ENCODE data around the gene WSB2.

Gene WSB2

DNA sequence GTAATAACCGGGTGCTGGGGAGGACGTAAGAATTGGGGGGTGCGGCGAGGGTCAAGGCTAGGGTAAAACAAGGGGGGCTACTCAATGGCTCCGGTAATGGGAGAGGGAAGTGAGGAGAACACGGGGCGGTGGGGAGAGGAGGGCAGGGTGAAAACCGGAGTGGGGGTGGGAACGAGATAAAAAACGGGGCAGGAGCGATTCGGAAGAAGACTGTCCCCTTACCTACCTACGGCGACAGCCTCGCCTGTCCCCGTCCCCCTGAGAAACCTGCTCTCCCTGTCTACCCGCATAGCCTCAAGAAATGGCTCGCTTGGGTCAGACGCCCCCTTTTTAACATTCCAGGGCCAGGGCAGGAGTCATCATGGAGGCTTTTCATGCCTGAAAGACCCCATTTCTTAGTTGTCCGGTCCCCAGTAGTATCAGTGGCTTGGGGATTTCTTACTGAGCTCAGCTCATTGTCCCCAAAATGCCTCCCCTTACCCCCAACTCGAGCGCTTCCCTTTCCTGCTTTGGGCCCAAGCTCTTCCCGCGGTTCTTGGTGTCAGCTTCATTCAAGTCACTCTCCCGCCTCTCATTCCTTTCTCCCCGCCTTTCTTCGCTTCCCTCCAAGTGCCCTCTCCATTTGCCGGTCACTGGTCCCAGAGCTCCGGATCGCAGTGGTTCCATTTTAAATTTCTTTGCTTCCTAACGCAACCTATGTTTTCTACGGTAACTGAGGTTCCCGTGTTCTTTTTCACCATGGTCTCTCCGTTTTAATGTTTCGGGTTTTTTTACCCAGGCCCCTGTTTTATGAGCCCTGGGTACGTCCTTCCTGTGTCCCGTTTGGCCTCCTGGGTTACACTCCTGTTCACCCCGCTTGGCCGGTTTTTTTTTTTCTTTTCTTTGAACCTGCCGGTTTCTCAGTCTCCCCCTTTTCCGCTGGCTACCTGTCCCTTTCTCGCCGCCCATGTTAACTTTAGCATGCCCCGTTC is 1.2 kb upstream of the WSB2 start:
- DNase-seq = peak; percentile 25 to 34

DNA sequence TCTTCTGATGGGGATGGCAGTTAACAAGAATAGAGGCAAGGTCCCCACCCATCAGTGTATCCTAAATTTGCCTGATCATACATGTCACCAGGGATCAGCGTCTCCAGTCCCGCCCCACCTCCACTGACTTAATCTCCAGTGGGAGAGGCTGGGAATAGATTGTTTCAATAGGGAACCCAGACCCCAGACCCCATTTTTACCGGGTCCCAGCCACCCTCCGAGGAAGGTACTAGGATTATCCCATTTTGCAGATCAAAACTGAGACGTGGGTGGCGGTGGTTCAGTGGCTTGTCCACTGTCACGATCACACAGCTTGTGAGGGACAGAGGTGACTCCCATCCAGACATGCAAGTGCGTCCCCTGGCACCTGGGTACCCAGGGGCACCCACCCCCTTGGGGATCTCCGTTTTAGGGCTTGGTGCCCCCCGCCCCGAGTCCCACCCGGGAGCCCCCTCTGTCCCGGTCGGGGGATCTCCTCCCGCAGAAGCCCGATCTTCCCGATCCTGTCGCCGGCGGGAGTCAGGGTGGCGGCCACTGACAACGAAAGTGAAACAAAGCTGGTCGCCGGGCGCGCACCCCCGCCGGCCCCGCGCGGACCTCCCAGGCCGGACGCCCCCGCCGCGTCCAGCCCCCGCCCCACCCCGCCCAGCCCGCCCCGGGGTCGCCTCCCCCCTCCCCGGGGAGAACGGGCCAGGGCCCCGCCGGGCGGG is 523 bp downstream of the WSB2 start:
- DNase-seq = peak; percentile 36 to 38

DNA sequence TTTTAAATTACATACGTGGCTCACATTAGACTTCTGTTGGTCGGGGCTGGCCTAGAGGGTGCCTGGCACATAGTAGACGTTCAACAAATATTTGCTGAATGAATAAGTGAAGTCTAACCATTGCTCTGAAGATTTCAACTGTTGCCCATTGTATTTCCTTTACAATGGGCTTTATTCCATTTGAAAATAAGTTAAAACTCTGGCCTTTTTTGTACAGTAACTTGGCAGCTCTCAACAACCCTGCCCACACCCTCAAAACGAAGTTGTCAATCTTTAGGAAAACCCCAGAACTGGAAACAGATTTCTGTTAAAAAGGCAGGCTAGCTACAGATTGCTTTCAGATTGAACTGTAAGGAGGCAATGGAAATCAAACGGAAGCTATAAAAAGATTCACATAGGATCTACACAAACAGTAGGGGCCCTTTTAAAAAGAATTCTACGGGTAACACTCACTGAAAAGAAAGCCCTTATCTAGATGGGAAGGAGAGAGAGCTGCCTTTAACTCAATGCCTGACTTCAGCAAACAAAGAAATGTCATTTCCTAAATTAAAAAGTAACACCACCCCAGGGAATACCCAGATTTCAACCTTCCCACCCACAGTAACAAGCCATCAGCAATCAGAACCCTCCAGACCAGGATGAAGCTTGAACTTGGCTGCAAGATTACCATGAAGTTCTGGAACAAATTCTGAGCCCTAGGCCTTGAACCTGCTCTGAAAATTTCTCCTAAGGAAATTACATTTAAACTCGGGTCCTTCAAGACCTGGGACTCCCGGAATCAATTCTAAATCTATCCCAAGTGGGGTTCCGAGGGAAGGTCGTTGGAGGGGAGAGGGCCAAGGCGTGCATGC is 1.4 kb downstream of the WSB2 start:
- DNase-seq = no peak

- DNase-seq = no peak
These were observed 2.1 kb downstream of the WSB2 start for GRCh38 chr12:118058881-118059280.

DNA sequence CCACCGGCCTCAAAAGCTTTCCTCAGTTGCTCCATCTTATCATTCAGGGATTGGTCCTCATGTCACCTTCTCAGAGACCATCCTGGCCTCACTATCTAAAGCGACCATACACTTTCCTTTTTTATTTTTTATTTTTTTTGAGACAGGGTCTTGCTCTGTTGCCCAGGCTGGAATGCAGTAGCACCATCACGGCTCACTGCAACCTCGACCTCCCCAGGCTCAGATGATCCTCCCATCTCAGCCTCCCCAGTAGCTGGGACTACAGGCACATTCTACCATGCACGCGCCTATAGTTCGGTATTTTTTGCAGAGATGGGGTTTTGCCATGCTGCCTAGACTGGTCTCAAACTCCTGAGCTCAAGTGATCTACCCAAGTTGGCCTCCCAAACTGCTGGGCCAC is 2.8 kb downstream of the WSB2 start:
- no peak for DNase-seq

DNA sequence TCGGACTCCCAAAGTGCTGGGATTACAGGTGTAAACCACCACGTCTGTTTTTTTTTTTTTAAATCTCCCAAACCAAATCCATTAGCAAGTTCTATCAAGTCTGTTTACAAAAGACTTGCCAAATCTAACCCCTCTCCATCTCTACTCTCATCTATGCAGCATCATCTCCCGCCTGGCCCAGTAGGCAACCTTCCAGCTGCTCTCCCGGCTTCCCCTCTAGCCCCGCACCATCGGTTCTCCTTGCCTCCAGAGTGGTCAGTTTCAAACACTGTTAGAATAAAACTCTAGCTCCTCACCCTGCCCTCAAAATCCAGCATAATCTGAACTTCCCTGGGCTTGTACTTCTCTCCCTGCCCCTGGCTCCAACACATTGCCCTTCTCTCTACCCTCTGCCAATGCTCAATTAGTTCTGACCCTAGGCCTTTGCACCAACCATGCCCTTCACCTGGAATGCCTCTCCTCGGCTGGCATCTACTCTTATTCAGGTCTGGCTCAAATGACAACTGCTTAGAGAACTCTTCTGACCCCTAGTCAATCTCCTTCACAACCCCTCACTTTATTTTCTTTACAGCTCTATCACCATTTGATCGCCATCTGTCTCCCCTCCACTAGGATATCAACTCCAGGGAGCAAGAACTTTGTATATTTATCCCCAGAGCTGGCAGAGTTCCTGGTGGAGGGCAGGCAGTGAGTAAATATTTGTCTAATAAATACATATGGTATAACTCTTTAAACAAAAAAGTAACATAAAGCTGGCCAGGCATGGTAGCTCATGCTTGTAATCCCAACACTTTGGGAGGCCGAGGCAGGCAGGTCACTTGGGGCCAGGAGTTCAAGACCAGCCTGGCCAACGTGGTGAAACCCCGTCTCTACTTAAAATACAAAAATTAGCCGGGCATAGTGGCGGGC is 4.9 kb downstream of the WSB2 start:
- no peak for DNase-seq

DNA sequence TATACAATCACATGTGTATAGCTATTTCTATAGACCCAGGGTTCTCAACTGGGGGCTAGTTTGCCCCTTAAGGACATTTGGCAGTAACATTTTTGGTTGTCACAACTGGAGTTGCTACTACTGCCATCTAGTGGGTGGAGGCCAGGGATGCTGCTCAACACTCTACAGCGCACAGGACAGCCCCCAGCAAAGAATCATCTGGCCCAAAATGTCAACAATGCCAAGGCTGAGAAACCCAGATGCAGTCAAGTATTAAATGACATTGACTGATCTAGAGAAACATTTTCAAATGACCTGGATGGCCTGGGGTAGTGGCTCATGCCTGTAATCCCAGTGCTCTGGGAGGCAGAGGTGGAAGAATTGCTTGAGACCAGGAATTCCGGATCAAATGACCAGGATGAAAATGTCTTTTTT is 5.8 kb downstream of the WSB2 start:
- peak; percentile 75 to 78 for DNase-seq

DNA sequence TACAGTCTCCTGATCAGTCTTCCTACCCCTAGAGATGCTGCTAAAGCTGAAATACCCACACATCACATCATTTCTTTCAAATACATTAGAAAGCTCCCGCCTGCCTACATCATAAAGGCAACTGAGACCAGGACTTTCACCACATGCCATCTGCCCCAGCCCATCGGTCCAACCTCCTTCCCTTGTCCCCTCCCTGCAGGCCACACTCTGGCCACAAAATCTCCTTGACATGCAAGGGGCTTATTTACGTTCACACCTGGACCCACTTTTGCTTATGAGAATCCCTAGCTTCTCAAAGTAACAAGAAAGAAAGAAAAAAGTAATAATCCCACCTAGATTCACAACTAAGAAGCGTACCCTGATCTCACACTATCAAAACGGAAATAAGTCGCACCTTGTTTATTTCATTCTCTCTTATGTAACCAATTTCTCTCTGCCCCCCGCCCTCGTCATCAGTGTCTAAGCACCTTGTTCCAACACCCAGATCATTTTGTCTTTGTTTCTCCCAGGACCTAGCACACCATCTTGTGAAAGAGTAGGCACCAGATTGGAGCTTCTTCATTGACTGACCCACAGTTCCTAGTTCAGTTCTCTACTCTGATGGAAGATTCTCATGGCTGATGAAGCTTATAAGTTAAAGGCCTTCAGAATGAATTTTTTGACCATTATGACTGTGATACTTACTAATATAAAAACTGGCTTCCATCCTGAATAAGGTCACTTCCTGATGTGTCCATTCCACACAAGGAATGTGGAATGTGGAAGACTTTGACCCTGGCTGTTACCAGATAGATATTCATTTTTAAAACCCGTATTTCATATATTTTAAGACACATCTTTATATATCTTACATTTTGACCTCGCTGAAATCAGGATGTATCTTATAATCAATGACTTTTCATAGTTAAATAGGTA is 7.7 kb downstream of the WSB2 start:
- DNase-seq = no peak

DNA sequence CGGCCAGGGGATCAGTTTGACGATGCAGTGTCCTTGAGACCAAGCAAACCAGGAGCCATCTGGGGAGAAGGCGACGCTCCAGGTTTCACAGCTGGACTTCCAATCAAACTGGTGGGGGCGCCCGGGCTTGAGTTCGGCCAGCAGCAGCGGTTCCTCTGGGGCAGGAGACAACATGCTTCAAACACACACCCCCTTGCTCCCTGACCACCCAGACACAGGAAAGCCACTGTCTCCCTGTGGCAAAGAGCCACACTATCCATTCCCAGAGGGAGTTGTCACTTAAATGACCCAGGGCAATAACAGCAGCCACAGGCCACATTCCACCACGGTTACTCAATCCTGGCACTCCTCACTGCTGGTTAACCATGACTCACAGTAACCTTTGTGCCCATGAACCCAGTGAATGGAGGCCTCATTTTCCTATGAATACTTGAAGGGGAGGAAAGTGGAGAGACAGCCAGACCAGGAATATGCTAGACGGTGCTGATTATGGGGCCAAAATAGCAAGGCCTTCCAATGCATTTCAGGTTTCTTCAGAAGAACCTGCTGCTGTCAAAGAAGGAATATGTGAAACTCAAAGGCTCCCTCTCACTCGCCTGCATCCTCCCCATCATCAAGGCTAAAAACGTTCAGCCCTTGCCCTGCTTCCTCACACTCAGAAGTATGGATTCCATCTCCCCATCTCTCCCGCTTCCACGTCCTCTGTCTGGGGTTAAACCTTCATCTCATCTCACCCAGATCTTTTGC is 8.5 kb downstream of the WSB2 start:
- DNase-seq = peak; percentile 28 to 54

GRCh38 chr12:118050972-118051910 is 9.7 kb downstream of the WSB2 start:
- DNase-seq = no peak

DNA sequence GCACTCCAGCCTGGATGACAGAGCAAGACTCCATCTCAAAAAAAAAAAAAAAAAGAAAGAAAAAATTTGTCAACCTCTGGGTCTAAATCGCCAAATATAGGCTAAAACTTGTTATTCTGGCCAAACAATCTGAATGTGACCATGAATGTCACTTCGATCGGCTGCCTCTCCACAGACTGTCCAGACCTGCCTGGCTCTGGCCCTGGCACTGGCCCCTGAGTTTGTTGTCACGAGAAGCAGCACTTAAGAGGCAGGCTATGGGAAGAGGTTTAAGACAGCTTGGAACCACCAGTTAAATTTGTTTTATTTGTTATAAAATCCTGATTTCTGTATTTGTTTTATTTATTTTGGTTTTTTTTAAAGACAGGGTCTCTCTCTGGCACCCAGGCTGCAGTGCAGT is 14.5 kb downstream of the WSB2 start:
- DNase-seq = no peak

DNA sequence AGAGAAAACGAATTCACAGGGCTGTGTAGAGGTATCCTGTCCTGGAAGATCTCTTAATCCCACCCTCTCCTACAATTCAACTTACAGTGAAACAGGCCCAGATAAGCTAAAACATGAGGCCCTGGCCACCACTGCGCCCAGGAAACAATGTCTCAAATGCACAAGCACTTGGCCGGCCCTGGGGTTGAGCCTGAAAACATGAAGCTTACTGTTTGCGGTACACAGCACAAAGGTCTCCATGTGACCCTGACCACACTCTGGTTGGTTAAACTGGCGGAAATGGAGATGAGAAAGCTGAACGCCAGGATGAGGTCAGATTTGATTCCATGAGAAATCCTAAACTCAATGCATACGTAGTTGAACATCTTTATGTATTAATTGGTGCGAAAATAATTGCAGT is 16.4 kb downstream of the WSB2 start:
- DNase-seq = no peak

DNA sequence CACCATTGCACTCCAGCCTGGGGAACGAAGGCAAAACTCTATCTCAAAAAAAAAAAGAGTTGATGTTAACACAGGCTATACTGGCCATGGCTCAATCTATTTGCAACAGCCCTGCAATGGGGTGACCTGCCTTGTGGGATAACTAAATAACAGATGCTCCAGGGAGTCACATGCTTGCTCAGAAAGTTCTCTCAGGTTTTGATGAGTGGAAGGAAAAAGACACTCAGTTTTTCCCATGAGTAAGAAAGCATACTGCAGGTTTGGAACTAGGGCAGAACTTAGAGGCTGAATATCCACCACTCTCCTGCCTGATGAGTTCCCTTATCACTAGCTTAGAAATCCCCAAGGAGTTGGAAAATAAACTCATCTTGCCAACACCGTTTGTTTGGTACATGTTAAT is 16.9 kb downstream of the WSB2 start:
- no peak for DNase-seq

GRCh38 chr12:118042091-118042490 is 18.9 kb downstream of the WSB2 start:
- no peak for DNase-seq

GRCh38 chr12:118038137-118038536 is 22.8 kb downstream of the WSB2 start:
- no peak for DNase-seq

GRCh38 chr12:118036672-118037411 is 24.1 kb downstream of the WSB2 start:
- DNase-seq = no peak

DNA sequence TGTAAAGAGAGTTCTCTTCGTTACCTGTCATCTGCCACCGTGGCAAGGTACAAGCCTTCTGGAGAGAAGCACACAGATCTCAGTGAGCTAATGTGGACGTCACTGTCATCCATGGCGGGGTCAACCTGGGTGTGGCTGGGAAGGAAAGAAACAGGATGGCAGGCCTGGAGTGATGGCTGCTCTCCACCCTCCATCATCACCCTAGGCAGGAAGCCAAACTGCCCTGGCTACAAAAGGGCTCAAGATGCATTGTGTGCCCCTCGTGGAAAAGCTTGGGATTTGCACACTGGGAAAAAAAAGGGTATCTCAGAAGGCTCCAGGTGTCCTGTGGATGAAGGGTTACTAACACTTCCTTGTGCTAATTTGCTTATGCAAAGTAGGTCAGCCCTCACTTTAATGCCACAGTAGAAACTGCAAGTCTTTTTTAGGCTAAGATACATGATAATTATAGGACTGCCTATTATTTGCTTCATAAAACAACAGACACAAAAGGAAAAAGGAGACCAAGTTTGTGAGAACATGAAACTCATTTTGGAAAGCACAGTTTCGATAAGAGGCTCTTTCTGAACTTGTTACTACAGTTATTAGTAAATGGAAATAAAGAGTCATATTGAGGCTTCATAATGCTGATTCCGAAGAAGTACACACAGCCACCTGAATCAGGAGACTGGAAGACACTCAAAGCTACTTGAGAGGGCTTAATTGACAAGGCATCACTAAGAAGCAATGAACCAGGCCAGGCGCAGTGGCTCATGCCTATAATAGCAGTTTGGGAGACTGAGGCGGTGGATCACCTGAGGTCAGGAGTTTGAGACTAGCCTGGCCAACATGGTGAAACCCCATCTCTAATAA is 25.6 kb downstream of the WSB2 start:
- DNase-seq = peak; percentile 41 to 43
